Measurements from ENCODE around the gene SH3BGRL2.

DNA sequence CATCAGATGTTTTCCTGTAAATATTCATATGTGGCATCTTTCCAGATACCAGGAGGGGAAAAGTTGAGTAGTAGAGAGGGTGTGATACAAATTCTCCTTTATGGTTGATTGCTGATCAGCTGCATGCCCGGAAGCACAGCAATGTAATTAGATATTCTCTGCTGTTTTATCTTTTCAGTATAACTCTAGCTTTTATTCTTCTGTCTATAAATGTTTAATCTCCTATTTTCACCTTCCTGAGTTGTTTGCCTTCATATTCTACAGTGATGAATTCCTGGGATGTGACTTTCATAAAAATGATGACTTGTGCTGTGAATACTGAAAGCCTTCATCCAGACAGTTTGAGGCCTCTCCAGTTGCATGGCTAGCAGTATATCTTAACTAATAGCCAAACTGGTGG, 53.7 kb downstream of the SH3BGRL2 start:
- TF ChIP-seq POLR2A (IDR thresholded peaks at IDR 0.05; ENCODE audit: low read depth, low read length): no peak
- TF ChIP-seq CTCF (conservative IDR thresholded peaks at IDR 0.05; ENCODE audit: low read depth, low read length): no peak
- TF ChIP-seq, protein P1, sequence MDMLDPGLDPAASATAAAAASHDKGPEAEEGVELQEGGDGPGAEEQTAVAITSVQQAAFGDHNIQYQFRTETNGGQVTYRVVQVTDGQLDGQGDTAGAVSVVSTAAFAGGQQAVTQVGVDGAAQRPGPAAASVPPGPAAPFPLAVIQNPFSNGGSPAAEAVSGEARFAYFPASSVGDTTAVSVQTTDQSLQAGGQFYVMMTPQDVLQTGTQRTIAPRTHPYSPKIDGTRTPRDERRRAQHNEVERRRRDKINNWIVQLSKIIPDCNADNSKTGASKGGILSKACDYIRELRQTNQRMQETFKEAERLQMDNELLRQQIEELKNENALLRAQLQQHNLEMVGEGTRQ (IDR thresholded peaks at IDR 0.05; ENCODE audit: low read depth, low read length): no peak
- no peak for TF ChIP-seq MAFK (IDR thresholded peaks at IDR 0.05; ENCODE audit: low read depth, low read length)
- TF ChIP-seq CHD1 (IDR thresholded peaks at IDR 0.05; ENCODE audit: low read depth, low read length): no peak
- TF ChIP-seq FOS (IDR thresholded peaks at IDR 0.05; ENCODE audit: low read depth, low read length): no peak

All from IMR-90 (cell line).